Islet of Langerhans (tissue), 1 donor: ENCODE data around the gene SMARCE1.
"Not testable (repeated sequence)": the region's sequence is repeated elsewhere in the genome, so short reads cannot be mapped to it uniquely, and the experiment has no call there.

Source experiments
- FAIRE-seq: peaks from one replicate; lab custom pipeline; 2011; peaks lifted over from hg19 to GRCh38; lab: Jason Lieb, UNC

The SMARCE1 gene

GRCh38 chr17:40610359-40610758 is 37.3 kb downstream of the SMARCE1 start:
- no peak for FAIRE-seq

GRCh38 chr17:40608061-40608581 is 39.5 kb downstream of the SMARCE1 start:
- FAIRE-seq, result no peak

GRCh38 chr17:40607641-40608040 is 40.0 kb downstream of the SMARCE1 start:
- no peak for FAIRE-seq

- no peak for FAIRE-seq
Observed at GRCh38 chr17:40606548-40607353, 40.9 kb downstream of the SMARCE1 start.

GRCh38 chr17:40605306-40605705 is 42.3 kb downstream of the SMARCE1 start:
- no peak for FAIRE-seq

GRCh38 chr17:40604327-40605080 is 43.1 kb downstream of the SMARCE1 start:
- FAIRE-seq, result no peak

GRCh38 chr17:40602445-40603443 is 44.9 kb downstream of the SMARCE1 start:
- FAIRE-seq, result no peak

GRCh38 chr17:40600486-40601046 is 47.1 kb downstream of the SMARCE1 start:
- no peak for FAIRE-seq

- FAIRE-seq, result no peak
Observed at GRCh38 chr17:40599468-40599763, 48.2 kb downstream of the SMARCE1 start.

GRCh38 chr17:40598619-40599467 is 48.8 kb downstream of the SMARCE1 start:
- no peak for FAIRE-seq

GRCh38 chr17:40598301-40598618 is 49.4 kb downstream of the SMARCE1 start:
- no peak for FAIRE-seq

- FAIRE-seq, result no peak
Observed at GRCh38 chr17:40597556-40598300, 49.9 kb downstream of the SMARCE1 start.

- FAIRE-seq, result no peak
Observed at GRCh38 chr17:40597156-40597555, 50.5 kb downstream of the SMARCE1 start.

GRCh38 chr17:40596261-40596919 is 51.2 kb downstream of the SMARCE1 start:
- FAIRE-seq, result no peak

GRCh38 chr17:40590742-40591141 is 56.9 kb downstream of the SMARCE1 start:
- no peak for FAIRE-seq

- FAIRE-seq, result no peak
Observed at GRCh38 chr17:40588552-40588951, 59.1 kb downstream of the SMARCE1 start.

- not testable (repeated sequence) for FAIRE-seq
Observed at GRCh38 chr17:40586264-40586663, 61.4 kb downstream of the SMARCE1 start.

GRCh38 chr17:40584950-40585349 is 62.7 kb downstream of the SMARCE1 start:
- FAIRE-seq, result not testable (repeated sequence)

- no peak for FAIRE-seq
Observed at GRCh38 chr17:40582328-40582901, 65.2 kb downstream of the SMARCE1 start.
